Measurements from ENCODE around the gene TBC1D22A.
A peak's percentile ranks its signal among the peaks of the same experiment; 100 is the strongest.

- no peak for TF ChIP-seq POLR2A (IDR thresholded peaks at IDR 0.05)
- TF ChIP-seq, protein P1, sequence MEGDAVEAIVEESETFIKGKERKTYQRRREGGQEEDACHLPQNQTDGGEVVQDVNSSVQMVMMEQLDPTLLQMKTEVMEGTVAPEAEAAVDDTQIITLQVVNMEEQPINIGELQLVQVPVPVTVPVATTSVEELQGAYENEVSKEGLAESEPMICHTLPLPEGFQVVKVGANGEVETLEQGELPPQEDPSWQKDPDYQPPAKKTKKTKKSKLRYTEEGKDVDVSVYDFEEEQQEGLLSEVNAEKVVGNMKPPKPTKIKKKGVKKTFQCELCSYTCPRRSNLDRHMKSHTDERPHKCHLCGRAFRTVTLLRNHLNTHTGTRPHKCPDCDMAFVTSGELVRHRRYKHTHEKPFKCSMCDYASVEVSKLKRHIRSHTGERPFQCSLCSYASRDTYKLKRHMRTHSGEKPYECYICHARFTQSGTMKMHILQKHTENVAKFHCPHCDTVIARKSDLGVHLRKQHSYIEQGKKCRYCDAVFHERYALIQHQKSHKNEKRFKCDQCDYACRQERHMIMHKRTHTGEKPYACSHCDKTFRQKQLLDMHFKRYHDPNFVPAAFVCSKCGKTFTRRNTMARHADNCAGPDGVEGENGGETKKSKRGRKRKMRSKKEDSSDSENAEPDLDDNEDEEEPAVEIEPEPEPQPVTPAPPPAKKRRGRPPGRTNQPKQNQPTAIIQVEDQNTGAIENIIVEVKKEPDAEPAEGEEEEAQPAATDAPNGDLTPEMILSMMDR (IDR thresholded peaks at IDR 0.05): peak; percentile 70 to 85 (median 78)
Observed at GRCh38 chr22:46758867-46759290, 3.6 kb upstream of the TBC1D22A start.

Data from right lobe of liver (tissue), 4 donors.